Heart left ventricle (tissue), 16 donors: Measurements from ENCODE around the gene IRS2. TPM values are rescaled to one million over a fixed set of nuclear protein-coding genes. Genes with fewer than 3 reads are reported as not detected.
A peak's percentile ranks its signal among the peaks of the same experiment; 100 is the strongest.

Experiments
- ATAC-seq, 4 donors: fragments of 200-7000 bp; cut with Tn5 transposase; one replicate each; pipeline ENCODE4 v1.9.1; 2020 to 2022; ENCODE audit warnings: moderate library complexity in 4 of 4, mild to moderate bottlenecking in 3 of 4, moderate number of reproducible peaks in 1 of 4
- DNase-seq, 5 donors: peaks; one replicate each; pipeline ENCODE4 v3.0.0-alpha.2; 2020
- H3K27ac ChIP-seq, 12 donors: fragments of 200-600 bp; sonication (generic) in 4 of 12; one replicate each; pipeline versions ENCODE4 v1.5.0 to v1.8.0; 2016 to 2022; ENCODE audit warnings: mild to moderate bottlenecking in 2 of 12
- H3K27me3 ChIP-seq, 9 donors: fragments of 200-600 bp; sonication (generic) in 2 of 9; one replicate each; pipeline versions ENCODE4 v1.5.1 to v1.8.0; 2016 to 2022; ENCODE audit warnings: mild to moderate bottlenecking in 3 of 9
- H3K36me3 ChIP-seq, 9 donors: fragments of 200-600 bp; sonication (generic) in 2 of 9; one replicate each; pipeline versions ENCODE4 v1.5.0 to v1.8.0; 2018 to 2022; ENCODE audit warnings: mild to moderate bottlenecking in 2 of 9
- H3K4me1 ChIP-seq, 12 donors: fragments of 200-600 bp; sonication (generic) in 4 of 12; one replicate each; pipeline versions ENCODE4 v1.5.0 to v1.8.0; 2016 to 2022; ENCODE audit warnings: mild to moderate bottlenecking in 3 of 12
- H3K4me3 ChIP-seq, 12 donors: fragments of 200-600 bp; sonication (generic) in 4 of 12; one replicate each; pipeline versions ENCODE4 v1.5.0 to v1.8.0; 2017 to 2022; ENCODE audit warnings: mild to moderate bottlenecking in 9 of 12, moderate library complexity in 4 of 12
- H3K9me3 ChIP-seq, 12 donors: fragments of 200-600 bp; sonication (generic) in 4 of 12; one replicate each; pipeline versions ENCODE4 v1.5.0 to v1.8.0; 2016 to 2022; ENCODE audit warnings: mild to moderate bottlenecking in 1 of 12
- CTCF ChIP-seq, 12 donors: fragments of 200-600 bp; sonication (generic) in 4 of 12; IDR thresholded peaks; one replicate each; pipeline versions ENCODE4 v1.5.0 to v1.8.0; 2018 to 2022; ENCODE audit warnings: antibody characterized with exemption in 12 of 12, mild to moderate bottlenecking in 5 of 12
- POLR2A ChIP-seq, 2 donors: fragments of 450-650 bp; IDR thresholded peaks; one replicate each; pipeline ENCODE4 v1.6.1; 2017; ENCODE audit warnings: antibody characterized with exemption in 2 of 2, mild to moderate bottlenecking in 2 of 2, moderate library complexity in 2 of 2
- WGBS, 4 donors: extraction: QIAGEN DNeasy Blood & Tissue Kit in 2 of 4; methylation state at CpG; one replicate each; pipeline versions ENCODE4 v1.1.5 to v1.1.7; 2013 to 2018; 5-methylcytosine and 5-hydroxymethylcytosine counted together
- intact Hi-C, 10 donors: fragments of 100-400 bp; cut with DNase I; formaldehyde crosslinking; loops; one replicate each; pipeline versions ENCODE4 v1.11.1 to v1.14.2; 2022
- polyA plus RNA-seq, 2 donors: library from polyadenylated mRNA; stranded (reverse); fragments of 200-250 nt; gene quantifications; one replicate each; pipeline ENCODE4 v1.2.3, GENCODE V29; 2013
- total RNA-seq, 9 donors: library from RNA; depleted of rRNA in 2 of 9; stranded (reverse); fragments of >200 nt in 2 of 9; fragmentation: NEBNext Ultra II Directional in 3 of 9; extraction: Animal tissue kit (Norgen Biotek cat#: 25700) in 3 of 9; gene quantifications; one replicate each; pipeline versions ENCODE4 v1.1.0 to v1.2.4, GENCODE V29; 2016 to 2023
- donor health status: ischemic (EF 13 %, LVEDD 7.1; RV severe dilation, severe dysfunction).
- donor health status: healthy with polysubstance abuse.
- donor health status: DM: no; HTN: yes; CAD: no.
- donor health status: DM: no; HTN: no; CAD: no.
- donor health status: ischemic (EF 25% LVEDD 6.9; RV normal size, moderate dysfunction).
- donor health status: ischemic (EF 25% LVEDD 5.7; RV mildly dilated, moderate dysfunction).
- donor health status: healthy.
- donor health status: DM: yes; HTN: yes; CAD: no.
- donor health status: ischemic (EF 35%, LVEDD 5.7; RV mildly dilated, moderate dysfunction).
- donor health status: nonischemic (EF 11% LVEDD 7.7; RV severe dilation, severe dysfunction).
- donor health status: DM: yes; HTN: yes; CAD: no.
- donor health status: PGD.
- donor health status: ischemic (EF 29% LVEDD 5.4; RV normal size, mild dysfunction).
- donor health status: nonischemic (EF 23%, LVEDD 6.1; RV moderate dilation, normal function).

IRS2 gene
- total and polyA plus RNA-seq, 11 donors, result 3.4 to 54.9 (median 14.4) TPM

DNA sequence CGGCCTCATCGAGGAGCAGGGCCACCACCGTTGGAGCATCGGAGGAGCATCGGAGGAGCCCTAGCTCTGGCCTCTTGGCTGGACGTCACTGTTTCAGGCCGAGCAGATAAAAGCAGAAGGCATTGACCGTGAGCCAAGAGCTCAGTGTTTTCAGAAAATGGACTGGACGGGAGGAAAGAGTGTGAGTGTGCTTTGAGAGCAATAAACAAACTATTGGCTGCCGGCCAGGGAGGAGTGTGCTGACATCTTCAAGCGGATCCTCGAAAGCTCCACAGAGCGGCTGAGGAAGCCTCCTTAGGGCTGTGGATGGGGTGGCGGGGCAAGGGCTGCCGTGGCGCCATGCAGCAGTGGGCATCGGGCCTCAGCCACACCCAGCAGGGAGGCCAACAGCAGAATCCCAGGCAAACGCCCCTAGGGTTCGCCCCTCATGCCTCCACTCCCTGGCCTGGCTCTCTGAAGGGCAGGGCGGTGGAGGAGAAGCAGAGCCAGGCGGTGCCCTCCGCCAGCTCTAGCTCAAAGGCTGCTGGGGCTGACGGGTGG lies 41.8 kb downstream of the IRS2 start:
- peaks cover 0 to 16% (median 8%) of the 10 kb centered on the region in 12 donors for H3K4me1 ChIP-seq
- DNase-seq (peak in 4 of 5 donors; percentile 40 to 74 (median 68)), ATAC-seq (peak; percentile 45 to 74 (median 64))
- intact Hi-C loops, result no loop called here
- peak overlapping the region in 1 of 12 donors; percentile 6 for H3K4me3 ChIP-seq
- TF ChIP-seq POLR2A (IDR thresholded peaks at IDR 0.05) (no peak), CTCF (IDR thresholded peaks at IDR 0.05) (no peak)
- H3K9me3 ChIP-seq, result no peaks in the 10 kb centered on the region
- no peaks in the 10 kb centered on the region for H3K36me3 ChIP-seq
- 31 to 54% (median 38%) methylated on average over 17 to 23 of the region's 23 CpGs for WGBS, 4 donors
- peaks cover 0 to 15% (median 0%) of the 10 kb centered on the region in 9 donors for H3K27me3 ChIP-seq
- no peak overlapping the region for H3K27ac ChIP-seq

DNA sequence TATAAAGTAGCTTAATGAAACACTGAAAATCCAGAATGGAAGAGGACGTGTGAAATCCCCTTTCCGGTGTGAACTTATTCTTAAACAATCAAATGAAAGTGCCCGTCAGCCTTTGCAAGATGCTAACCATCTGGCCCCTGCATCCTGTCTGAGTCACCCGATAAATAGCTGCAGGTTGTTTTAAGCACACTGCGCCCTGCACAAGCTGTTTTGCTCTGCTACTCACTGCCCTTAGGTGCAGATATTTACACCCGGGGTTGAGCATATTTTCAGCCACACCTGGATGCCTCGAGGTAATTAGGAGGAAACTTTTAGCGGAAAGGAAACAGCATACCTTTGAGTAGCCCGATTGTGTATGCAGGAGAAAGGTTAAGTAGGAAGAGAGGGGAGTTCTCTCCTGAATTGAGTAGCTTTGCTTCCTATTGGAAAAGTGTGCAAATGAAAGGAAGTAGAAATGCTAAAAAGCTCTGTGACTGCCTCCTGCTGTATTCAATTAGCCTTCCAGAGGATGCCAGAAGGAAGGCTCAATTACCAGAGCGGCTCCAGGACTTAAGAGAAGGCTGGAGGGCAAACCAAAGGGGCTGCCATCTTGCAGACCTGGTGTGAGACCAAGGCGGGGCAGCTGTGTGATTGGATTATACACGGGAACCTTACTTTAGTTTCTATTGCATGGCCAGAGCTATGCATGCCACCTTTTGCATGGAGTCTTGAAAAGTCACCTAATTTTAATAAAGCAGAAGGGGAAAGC lies 42.5 kb downstream of the IRS2 start:
- ATAC-seq (peak in 2 of 4 donors; percentile 47 to 61), DNase-seq (no peak)
- H3K27me3 ChIP-seq, result peaks cover 0 to 15% (median 0%) of the 10 kb centered on the region in 9 donors
- H3K4me1 ChIP-seq, result peaks cover 0 to 16% (median 8%) of the 10 kb centered on the region in 12 donors
- WGBS, 4 donors, result 34 to 43% (median 37%) methylated on average over 12 of the region's 12 CpGs
- no peaks in the 10 kb centered on the region for H3K36me3 ChIP-seq
- no peak overlapping the region for H3K27ac ChIP-seq
- no peaks in the 10 kb centered on the region for H3K9me3 ChIP-seq
- intact Hi-C loops, result no loop called here
- TF ChIP-seq POLR2A (IDR thresholded peaks at IDR 0.05), result no peak
- TF ChIP-seq CTCF (IDR thresholded peaks at IDR 0.05), result no peak
- no peak overlapping the region for H3K4me3 ChIP-seq

GRCh38 chr13:109741966-109742365 lies 44.4 kb downstream of the IRS2 start:
- Histone ChIP-seq H3K27ac (no peak overlapping the region), H3K4me3 (no peak overlapping the region), H3K27me3 (peaks cover 0 to 15% (median 0%) of the 10 kb centered on the region in 9 donors), H3K4me1 (peaks cover 0 to 22% (median 10%) of the 10 kb centered on the region in 12 donors), H3K9me3 (no peaks in the 10 kb centered on the region), H3K36me3 (no peaks in the 10 kb centered on the region)
- TF ChIP-seq CTCF (IDR thresholded peaks at IDR 0.05) (no peak), POLR2A (IDR thresholded peaks at IDR 0.05) (no peak)
- 78 to 86% (median 82%) methylated on average over 7 of the region's 7 CpGs for WGBS, 4 donors
- no peak for ATAC-seq
- intact Hi-C loops, result no loop called here
- DNase-seq, result no peak

DNA sequence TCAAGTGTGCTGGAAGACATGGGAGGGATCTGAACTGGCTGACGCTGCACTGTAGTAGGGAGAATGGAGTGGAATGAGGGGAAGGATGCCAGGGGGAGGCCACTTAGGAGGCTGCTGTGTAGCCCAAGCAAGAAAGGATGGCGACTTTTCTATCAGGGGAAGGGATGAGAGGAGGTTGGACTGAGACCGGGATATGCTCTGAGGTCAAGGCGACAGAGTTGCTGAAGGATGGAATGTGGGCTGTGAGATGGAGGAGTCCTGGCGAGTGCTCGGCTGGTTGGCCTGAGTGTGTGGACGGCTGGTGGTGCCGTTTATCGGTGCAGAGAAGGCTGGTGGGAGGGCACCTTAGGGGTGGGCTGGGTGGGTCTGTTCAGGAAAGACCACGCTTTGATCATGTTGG lies 45.7 kb downstream of the IRS2 start:
- DNase-seq, result no peak
- 87 to 93% (median 92%) methylated on average over 10 of the region's 10 CpGs for WGBS, 4 donors
- intact Hi-C loops, result no loop called here
- Histone ChIP-seq H3K27ac (no peak overlapping the region), H3K4me1 (peaks cover 0 to 22% (median 10%) of the 10 kb centered on the region in 12 donors), H3K9me3 (no peaks in the 10 kb centered on the region), H3K27me3 (peaks cover 0 to 15% (median 0%) of the 10 kb centered on the region in 9 donors), H3K4me3 (no peak overlapping the region), H3K36me3 (no peaks in the 10 kb centered on the region)
- TF ChIP-seq POLR2A (IDR thresholded peaks at IDR 0.05) (no peak), CTCF (IDR thresholded peaks at IDR 0.05) (no peak)
- no peak for ATAC-seq
